ENCODE results near the gene TTYH3.

TTYH3 gene

GRCh38 chr7:2627258-2628129 is 4.3 kb upstream of the TTYH3 start:
- H3K4me1 ChIP-seq (ENCODE audit: control insufficient read depth in 1 of 2, insufficient read depth in 2 of 2, low read length in 2 of 2) = peaks cover 36 to 47% of the 10 kb centered on the region in 2 donors
- H3K4me3 ChIP-seq (ENCODE audit: low read depth in 1 of 2, low read length in 2 of 2) = no peak overlapping the region
- no peak overlapping the region for H3K9ac ChIP-seq (ENCODE audit: low read depth in 1 of 2, low read length in 2 of 2)
- no peaks in the 10 kb centered on the region for H3K27me3 ChIP-seq (ENCODE audit: control insufficient read depth in 1 of 2, insufficient read depth in 2 of 2, low read length in 2 of 2)
- no peaks in the 10 kb centered on the region for H3K9me3 ChIP-seq (ENCODE audit: control insufficient read depth in 1 of 2, low read length in 2 of 2)
- H3K36me3 ChIP-seq (ENCODE audit: control insufficient read depth in 1 of 2, insufficient read depth in 2 of 2, low read length in 2 of 2) = no peaks in the 10 kb centered on the region
- H3K27ac ChIP-seq (ENCODE audit: low read depth, low read length) = no peak overlapping the region

GRCh38 chr7:2628130-2628482 is 3.7 kb upstream of the TTYH3 start:
- Histone ChIP-seq H3K9ac (ENCODE audit: low read depth in 1 of 2, low read length in 2 of 2) (no peak overlapping the region), H3K4me3 (ENCODE audit: low read depth in 1 of 2, low read length in 2 of 2) (no peak overlapping the region), H3K9me3 (ENCODE audit: control insufficient read depth in 1 of 2, low read length in 2 of 2) (no peaks in the 10 kb centered on the region), H3K27me3 (ENCODE audit: control insufficient read depth in 1 of 2, insufficient read depth in 2 of 2, low read length in 2 of 2) (no peaks in the 10 kb centered on the region), H3K4me1 (ENCODE audit: control insufficient read depth in 1 of 2, insufficient read depth in 2 of 2, low read length in 2 of 2) (peaks cover 38 to 47% of the 10 kb centered on the region in 2 donors), H3K27ac (ENCODE audit: low read depth, low read length) (no peak overlapping the region), H3K36me3 (ENCODE audit: control insufficient read depth in 1 of 2, insufficient read depth in 2 of 2, low read length in 2 of 2) (no peaks in the 10 kb centered on the region)

GRCh38 chr7:2628891-2629290 is 2.9 kb upstream of the TTYH3 start:
- Histone ChIP-seq H3K36me3 (ENCODE audit: control insufficient read depth in 1 of 2, insufficient read depth in 2 of 2, low read length in 2 of 2) (no peaks in the 10 kb centered on the region), H3K27ac (ENCODE audit: low read depth, low read length) (no peak overlapping the region), H3K9me3 (ENCODE audit: control insufficient read depth in 1 of 2, low read length in 2 of 2) (no peaks in the 10 kb centered on the region), H3K27me3 (ENCODE audit: control insufficient read depth in 1 of 2, insufficient read depth in 2 of 2, low read length in 2 of 2) (no peaks in the 10 kb centered on the region), H3K4me3 (ENCODE audit: low read depth in 1 of 2, low read length in 2 of 2) (no peak overlapping the region), H3K4me1 (ENCODE audit: control insufficient read depth in 1 of 2, insufficient read depth in 2 of 2, low read length in 2 of 2) (peaks cover 42 to 47% of the 10 kb centered on the region in 2 donors), H3K9ac (ENCODE audit: low read depth in 1 of 2, low read length in 2 of 2) (no peak overlapping the region)

- Histone ChIP-seq H3K27me3 (ENCODE audit: control insufficient read depth in 1 of 2, insufficient read depth in 2 of 2, low read length in 2 of 2) (no peaks in the 10 kb centered on the region), H3K27ac (ENCODE audit: low read depth, low read length) (peak overlapping the region; percentile 63), H3K4me1 (ENCODE audit: control insufficient read depth in 1 of 2, insufficient read depth in 2 of 2, low read length in 2 of 2) (peaks cover 39 to 41% of the 10 kb centered on the region in 2 donors), H3K36me3 (ENCODE audit: control insufficient read depth in 1 of 2, insufficient read depth in 2 of 2, low read length in 2 of 2) (no peaks in the 10 kb centered on the region), H3K4me3 (ENCODE audit: low read depth in 1 of 2, low read length in 2 of 2) (peak overlapping the region; percentile 8 to 28), H3K9me3 (ENCODE audit: control insufficient read depth in 1 of 2, low read length in 2 of 2) (no peaks in the 10 kb centered on the region), H3K9ac (ENCODE audit: low read depth in 1 of 2, low read length in 2 of 2) (peak overlapping the region in 1 of 2 donors; percentile 32)
Measured at GRCh38 chr7:2629746-2630681, 1.8 kb upstream of the TTYH3 start.

GRCh38 chr7:2632733-2633537 is 1.1 kb downstream of the TTYH3 start:
- no peaks in the 10 kb centered on the region for H3K36me3 ChIP-seq (ENCODE audit: control insufficient read depth in 1 of 2, insufficient read depth in 2 of 2, low read length in 2 of 2)
- H3K4me3 ChIP-seq (ENCODE audit: low read depth in 1 of 2, low read length in 2 of 2) = peak overlapping the region; percentile 85 to 89
- H3K27ac ChIP-seq (ENCODE audit: low read depth, low read length) = peak overlapping the region; percentile 65
- H3K4me1 ChIP-seq (ENCODE audit: control insufficient read depth in 1 of 2, insufficient read depth in 2 of 2, low read length in 2 of 2) = peaks cover 43 to 62% of the 10 kb centered on the region in 2 donors
- H3K9me3 ChIP-seq (ENCODE audit: control insufficient read depth in 1 of 2, low read length in 2 of 2) = no peaks in the 10 kb centered on the region
- H3K27me3 ChIP-seq (ENCODE audit: control insufficient read depth in 1 of 2, insufficient read depth in 2 of 2, low read length in 2 of 2) = no peaks in the 10 kb centered on the region
- peak overlapping the region; percentile 81 to 93 for H3K9ac ChIP-seq (ENCODE audit: low read depth in 1 of 2, low read length in 2 of 2)

GRCh38 chr7:2633538-2634266 is 1.9 kb downstream of the TTYH3 start:
- H3K27ac ChIP-seq (ENCODE audit: low read depth, low read length) = peak overlapping the region; percentile 65
- H3K36me3 ChIP-seq (ENCODE audit: control insufficient read depth in 1 of 2, insufficient read depth in 2 of 2, low read length in 2 of 2) = no peaks in the 10 kb centered on the region
- H3K9ac ChIP-seq (ENCODE audit: low read depth in 1 of 2, low read length in 2 of 2) = peak overlapping the region; percentile 81 to 93
- H3K4me1 ChIP-seq (ENCODE audit: control insufficient read depth in 1 of 2, insufficient read depth in 2 of 2, low read length in 2 of 2) = peaks cover 35 to 62% of the 10 kb centered on the region in 2 donors
- H3K4me3 ChIP-seq (ENCODE audit: low read depth in 1 of 2, low read length in 2 of 2) = peak overlapping the region; percentile 85 to 89
- H3K27me3 ChIP-seq (ENCODE audit: control insufficient read depth in 1 of 2, insufficient read depth in 2 of 2, low read length in 2 of 2) = no peaks in the 10 kb centered on the region
- H3K9me3 ChIP-seq (ENCODE audit: control insufficient read depth in 1 of 2, low read length in 2 of 2) = no peaks in the 10 kb centered on the region

- Histone ChIP-seq H3K4me1 (ENCODE audit: control insufficient read depth in 1 of 2, insufficient read depth in 2 of 2, low read length in 2 of 2) (peaks cover 33 to 61% of the 10 kb centered on the region in 2 donors), H3K27ac (ENCODE audit: low read depth, low read length) (peak overlapping the region; percentile 65), H3K27me3 (ENCODE audit: control insufficient read depth in 1 of 2, insufficient read depth in 2 of 2, low read length in 2 of 2) (no peaks in the 10 kb centered on the region), H3K36me3 (ENCODE audit: control insufficient read depth in 1 of 2, insufficient read depth in 2 of 2, low read length in 2 of 2) (no peaks in the 10 kb centered on the region), H3K4me3 (ENCODE audit: low read depth in 1 of 2, low read length in 2 of 2) (peak overlapping the region; percentile 85 to 89), H3K9me3 (ENCODE audit: control insufficient read depth in 1 of 2, low read length in 2 of 2) (no peaks in the 10 kb centered on the region), H3K9ac (ENCODE audit: low read depth in 1 of 2, low read length in 2 of 2) (peak overlapping the region; percentile 81 to 93)
Measured at GRCh38 chr7:2634267-2635145, 2.7 kb downstream of the TTYH3 start.

GRCh38 chr7:2635148-2635668 is 3.4 kb downstream of the TTYH3 start:
- Histone ChIP-seq H3K4me3 (ENCODE audit: low read depth in 1 of 2, low read length in 2 of 2) (no peak overlapping the region), H3K9me3 (ENCODE audit: control insufficient read depth in 1 of 2, low read length in 2 of 2) (no peaks in the 10 kb centered on the region), H3K4me1 (ENCODE audit: control insufficient read depth in 1 of 2, insufficient read depth in 2 of 2, low read length in 2 of 2) (peaks cover 26 to 55% of the 10 kb centered on the region in 2 donors), H3K9ac (ENCODE audit: low read depth in 1 of 2, low read length in 2 of 2) (no peak overlapping the region), H3K27me3 (ENCODE audit: control insufficient read depth in 1 of 2, insufficient read depth in 2 of 2, low read length in 2 of 2) (no peaks in the 10 kb centered on the region), H3K27ac (ENCODE audit: low read depth, low read length) (peak overlapping the region; percentile 54), H3K36me3 (ENCODE audit: control insufficient read depth in 1 of 2, insufficient read depth in 2 of 2, low read length in 2 of 2) (no peaks in the 10 kb centered on the region)

Measured in duodenal mucosa (tissue), 2 donors.